Progenitor cell of endocrine pancreas (in vitro differentiated cells): ENCODE data around the gene DTNBP1. TPM values are rescaled to one million over a fixed set of nuclear protein-coding genes. Genes with fewer than 3 reads are reported as not detected.

Experiments used
- DNase-seq: peaks from one replicate; pipeline ENCODE4 v3.0.0; 2021; ENCODE audit warnings: low spot score; ENCODE audit not compliant: unreplicated experiment
- H3K27ac Mint-ChIP-seq: 2 replicates; pipeline ENCODE4 v1.8.0; 2021; ENCODE audit warnings: mild to moderate bottlenecking, moderate library complexity, mixed read lengths
- H3K27me3 Mint-ChIP-seq: 2 replicates; pipeline ENCODE4 v1.8.0; 2021; ENCODE audit warnings: mixed read lengths
- H3K36me3 Mint-ChIP-seq: 2 replicates; pipeline ENCODE4 v1.8.0; 2022; ENCODE audit warnings: mixed read lengths; ENCODE audit not compliant: insufficient read depth
- H3K4me1 Mint-ChIP-seq: 2 replicates; pipeline ENCODE4 v1.8.0; 2021; ENCODE audit warnings: low read depth, mixed read lengths
- H3K4me3 Mint-ChIP-seq: 2 replicates; pipeline ENCODE4 v1.8.0; 2021; ENCODE audit warnings: low read depth, mild to moderate bottlenecking, moderate library complexity, mixed read lengths
- H3K9me3 Mint-ChIP-seq: 2 replicates; pipeline ENCODE4 v1.8.0; 2021; ENCODE audit warnings: low read depth, mixed read lengths
- CTCF ChIP-seq: fragments of 200-600 bp; sonication (generic); IDR thresholded peaks from one replicate; pipeline ENCODE4 v1.5.0; 2021; ENCODE audit warnings: antibody characterized with exemption, mild to moderate bottlenecking; ENCODE audit not compliant: unreplicated experiment
- total RNA-seq: library from RNA; stranded (reverse); gene quantifications from 2 replicates; pipeline ENCODE4 v1.2.1, GENCODE V29; 2021

DTNBP1 gene
- total RNA-seq, 1 donor from 2014 or later = 17.7 TPM

GRCh38 chr6:15675536-15676220 is 12.8 kb upstream of the DTNBP1 start:
- H3K9me3 Mint-ChIP-seq = no peaks in the 10 kb centered on the region
- no peaks in the 10 kb centered on the region for H3K36me3 Mint-ChIP-seq
- H3K4me3 Mint-ChIP-seq = no peak overlapping the region
- DNase-seq = no peak
- TF ChIP-seq CTCF = no peak
- peaks cover 43% of the 10 kb centered on the region for H3K27me3 Mint-ChIP-seq
- H3K4me1 Mint-ChIP-seq = peaks cover 7% of the 10 kb centered on the region
- no peak overlapping the region for H3K27ac Mint-ChIP-seq

GRCh38 chr6:15674690-15675386 is 12.0 kb upstream of the DTNBP1 start:
- H3K4me3 Mint-ChIP-seq = no peak overlapping the region
- peaks cover 50% of the 10 kb centered on the region for H3K27me3 Mint-ChIP-seq
- H3K4me1 Mint-ChIP-seq = peaks cover 6% of the 10 kb centered on the region
- H3K27ac Mint-ChIP-seq = no peak overlapping the region
- H3K36me3 Mint-ChIP-seq = no peaks in the 10 kb centered on the region
- H3K9me3 Mint-ChIP-seq = no peaks in the 10 kb centered on the region
- no peak for TF ChIP-seq CTCF
- DNase-seq = no peak

GRCh38 chr6:15673666-15674065 is 10.8 kb upstream of the DTNBP1 start:
- no peak overlapping the region for H3K27ac Mint-ChIP-seq
- no peaks in the 10 kb centered on the region for H3K9me3 Mint-ChIP-seq

GRCh38 chr6:15672818-15673217 is 10.0 kb upstream of the DTNBP1 start:
- no peak overlapping the region for H3K27ac Mint-ChIP-seq
- no peak for DNase-seq
- H3K4me3 Mint-ChIP-seq = no peak overlapping the region
- H3K9me3 Mint-ChIP-seq = no peaks in the 10 kb centered on the region
- peaks cover 6% of the 10 kb centered on the region for H3K4me1 Mint-ChIP-seq
- peaks cover 53% of the 10 kb centered on the region for H3K27me3 Mint-ChIP-seq
- H3K36me3 Mint-ChIP-seq = no peaks in the 10 kb centered on the region
- no peak for TF ChIP-seq CTCF

More at GRCh38 chr6:15673666-15674065, 10.8 kb upstream of the DTNBP1 start:
- Mint-ChIP-seq H3K27me3 (peaks cover 56% of the 10 kb centered on the region), H3K4me1 (peaks cover 6% of the 10 kb centered on the region), H3K36me3 (no peaks in the 10 kb centered on the region), H3K4me3 (no peak overlapping the region)
- no peak for DNase-seq
- no peak for TF ChIP-seq CTCF

GRCh38 chr6:15672291-15672690 is 9.5 kb upstream of the DTNBP1 start:
- H3K4me1 Mint-ChIP-seq = peaks cover 6% of the 10 kb centered on the region
- no peak overlapping the region for H3K27ac Mint-ChIP-seq
- no peak overlapping the region for H3K4me3 Mint-ChIP-seq
- H3K27me3 Mint-ChIP-seq = peaks cover 51% of the 10 kb centered on the region
- DNase-seq = no peak
- TF ChIP-seq CTCF = no peak
- H3K36me3 Mint-ChIP-seq = no peaks in the 10 kb centered on the region
- no peaks in the 10 kb centered on the region for H3K9me3 Mint-ChIP-seq
